Ascending aorta (tissue), 2 donors: ENCODE measurements around the gene EIF4E2. TPM values are rescaled to one million over a fixed set of nuclear protein-coding genes. Genes with fewer than 3 reads are reported as not detected.

Source experiments
- DNase-seq, 2 donors: peaks; one replicate each; pipeline ENCODE4 v3.0.0-alpha.2; 2019; ENCODE audit warnings: low spot score in 2 of 2
- H3K27ac ChIP-seq, 2 donors: fragments of 200-600 bp; sonication (generic); one replicate each; pipeline ENCODE4 v1.5.1; 2016 to 2017; ENCODE audit warnings: mild to moderate bottlenecking in 1 of 2
- H3K27me3 ChIP-seq: fragments of 200-600 bp; sonication (generic); one replicate; pipeline ENCODE4 v1.5.1; 2017
- H3K36me3 ChIP-seq, 2 donors: fragments of 200-600 bp; sonication (generic); one replicate each; pipeline ENCODE4 v1.5.1; 2016
- H3K4me1 ChIP-seq, 2 donors: fragments of 200-600 bp; sonication (generic); one replicate each; pipeline ENCODE4 v1.5.1; 2016 to 2017; ENCODE audit warnings: mild to moderate bottlenecking in 1 of 2
- H3K4me3 ChIP-seq, 2 donors: fragments of 200-600 bp; sonication (generic); one replicate each; pipeline ENCODE4 v1.5.1; 2016 to 2017; ENCODE audit warnings: mild to moderate bottlenecking in 1 of 2
- H3K9me3 ChIP-seq, 2 donors: fragments of 200-600 bp; sonication (generic); one replicate each; pipeline ENCODE4 v1.5.1; 2016
- intact Hi-C: fragments of 100-400 bp; cut with DNase I; formaldehyde crosslinking; loops from one replicate; pipeline ENCODE4 v1.15.1; 2023
- total RNA-seq: library from RNA; depleted of rRNA; stranded (reverse); fragments of >200 nt; gene quantifications from one replicate; pipeline ENCODE4 v1.1.0, GENCODE V29; 2016
- TF ChIP-seq, protein P1 (sequence below), 3 experiments: fragments of 200-600 bp in 2 of 3; fragments of 450-650 bp in 1 of 3; sonication (generic) in 2 of 3; IDR thresholded peaks; one replicate each; pipeline ENCODE4 v1.5.1; 2016 to 2019; ENCODE audit warnings: antibody characterized with exemption in 3 of 3, mild to moderate bottlenecking in 1 of 3, moderate library complexity in 1 of 3

Gene EIF4E2
- total RNA-seq, 1 donor from 2014 or later, result 16.7 TPM

DNA sequence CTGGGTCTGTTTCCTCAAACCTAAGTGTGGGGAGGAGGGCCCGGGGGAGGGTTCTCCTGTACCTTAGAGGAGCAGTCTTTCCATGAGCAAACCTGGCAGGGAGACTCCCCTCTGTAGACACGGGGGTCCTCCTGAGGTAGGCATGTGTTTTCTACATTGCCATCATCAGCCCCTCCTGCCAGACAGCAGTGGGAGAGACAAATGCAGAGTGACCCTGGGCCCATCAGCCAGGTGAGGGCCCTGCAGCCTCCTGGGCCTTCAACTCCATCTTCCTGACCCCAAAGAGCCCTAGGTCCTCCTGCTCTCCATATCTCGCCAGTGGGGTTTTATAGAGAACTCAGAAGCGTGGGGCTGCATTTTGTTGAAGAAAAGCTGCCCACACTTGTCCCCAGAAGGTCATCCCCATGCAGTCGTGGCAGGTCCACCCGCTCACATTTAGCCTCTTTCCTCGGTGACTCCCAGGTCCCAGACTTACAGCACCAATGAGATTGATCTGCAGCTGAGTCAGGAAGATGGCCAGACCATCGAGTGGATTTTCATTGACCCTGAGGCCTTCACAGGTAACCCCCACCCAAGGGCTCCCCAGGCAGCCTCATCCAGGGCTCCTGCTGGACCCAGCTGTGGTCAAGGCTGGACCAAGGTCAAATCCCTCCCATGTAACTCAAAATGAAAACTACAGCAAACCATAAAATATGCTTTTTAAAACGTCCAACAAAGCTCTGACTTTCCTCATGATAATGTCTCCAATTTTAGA is 8.4 kb upstream of the EIF4E2 start:
- Histone ChIP-seq H3K4me3 (no peak overlapping the region), H3K4me1 (no peaks in the 10 kb centered on the region), H3K27ac (no peak overlapping the region), H3K9me3 (no peaks in the 10 kb centered on the region), H3K36me3 (peaks cover 0 to 2% of the 10 kb centered on the region in 2 donors), H3K27me3 (no peaks in the 10 kb centered on the region)
- TF ChIP-seq, protein P1, sequence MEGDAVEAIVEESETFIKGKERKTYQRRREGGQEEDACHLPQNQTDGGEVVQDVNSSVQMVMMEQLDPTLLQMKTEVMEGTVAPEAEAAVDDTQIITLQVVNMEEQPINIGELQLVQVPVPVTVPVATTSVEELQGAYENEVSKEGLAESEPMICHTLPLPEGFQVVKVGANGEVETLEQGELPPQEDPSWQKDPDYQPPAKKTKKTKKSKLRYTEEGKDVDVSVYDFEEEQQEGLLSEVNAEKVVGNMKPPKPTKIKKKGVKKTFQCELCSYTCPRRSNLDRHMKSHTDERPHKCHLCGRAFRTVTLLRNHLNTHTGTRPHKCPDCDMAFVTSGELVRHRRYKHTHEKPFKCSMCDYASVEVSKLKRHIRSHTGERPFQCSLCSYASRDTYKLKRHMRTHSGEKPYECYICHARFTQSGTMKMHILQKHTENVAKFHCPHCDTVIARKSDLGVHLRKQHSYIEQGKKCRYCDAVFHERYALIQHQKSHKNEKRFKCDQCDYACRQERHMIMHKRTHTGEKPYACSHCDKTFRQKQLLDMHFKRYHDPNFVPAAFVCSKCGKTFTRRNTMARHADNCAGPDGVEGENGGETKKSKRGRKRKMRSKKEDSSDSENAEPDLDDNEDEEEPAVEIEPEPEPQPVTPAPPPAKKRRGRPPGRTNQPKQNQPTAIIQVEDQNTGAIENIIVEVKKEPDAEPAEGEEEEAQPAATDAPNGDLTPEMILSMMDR (IDR thresholded peaks at IDR 0.05), result no peak
- no peak for DNase-seq
- intact Hi-C loops, result no loop called here

- Histone ChIP-seq H3K36me3 (peaks cover 0 to 2% of the 10 kb centered on the region in 2 donors), H3K27me3 (no peaks in the 10 kb centered on the region), H3K4me3 (no peak overlapping the region), H3K27ac (no peak overlapping the region), H3K9me3 (no peaks in the 10 kb centered on the region), H3K4me1 (no peaks in the 10 kb centered on the region)
- intact Hi-C loops, result no loop called here
- TF ChIP-seq, protein P1 (IDR thresholded peaks at IDR 0.05), result no peak
- DNase-seq, result no peak
Observed at GRCh38 chr2:232542715-232543467, 7.6 kb upstream of the EIF4E2 start.

DNA sequence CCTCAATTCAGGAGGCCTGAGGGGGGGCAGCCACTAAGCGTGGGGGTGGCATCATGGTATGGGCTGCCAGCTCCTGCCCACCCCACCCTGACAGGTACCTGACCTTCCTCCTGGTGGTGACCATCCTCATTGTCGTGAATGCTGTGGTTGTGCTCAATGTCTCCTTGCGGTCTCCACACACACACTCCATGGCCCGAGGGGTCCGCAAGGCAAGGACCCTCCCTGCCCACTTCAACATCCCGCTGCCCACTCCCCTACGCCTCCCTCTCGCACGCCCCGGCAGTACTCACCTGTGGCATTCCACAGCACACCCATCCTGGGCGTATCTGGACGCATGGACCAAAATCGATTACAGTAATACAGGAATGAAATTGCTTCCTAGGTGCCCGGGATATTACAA is 7.0 kb upstream of the EIF4E2 start:
- TF ChIP-seq, protein P1 (IDR thresholded peaks at IDR 0.05), result no peak
- no peak overlapping the region for H3K27ac ChIP-seq
- H3K4me1 ChIP-seq, result no peaks in the 10 kb centered on the region
- no peaks in the 10 kb centered on the region for H3K9me3 ChIP-seq
- H3K27me3 ChIP-seq, result no peaks in the 10 kb centered on the region
- intact Hi-C loops, result no loop called here
- peaks cover 0 to 2% of the 10 kb centered on the region in 2 donors for H3K36me3 ChIP-seq
- no peak overlapping the region for H3K4me3 ChIP-seq
- DNase-seq, result no peak

DNA sequence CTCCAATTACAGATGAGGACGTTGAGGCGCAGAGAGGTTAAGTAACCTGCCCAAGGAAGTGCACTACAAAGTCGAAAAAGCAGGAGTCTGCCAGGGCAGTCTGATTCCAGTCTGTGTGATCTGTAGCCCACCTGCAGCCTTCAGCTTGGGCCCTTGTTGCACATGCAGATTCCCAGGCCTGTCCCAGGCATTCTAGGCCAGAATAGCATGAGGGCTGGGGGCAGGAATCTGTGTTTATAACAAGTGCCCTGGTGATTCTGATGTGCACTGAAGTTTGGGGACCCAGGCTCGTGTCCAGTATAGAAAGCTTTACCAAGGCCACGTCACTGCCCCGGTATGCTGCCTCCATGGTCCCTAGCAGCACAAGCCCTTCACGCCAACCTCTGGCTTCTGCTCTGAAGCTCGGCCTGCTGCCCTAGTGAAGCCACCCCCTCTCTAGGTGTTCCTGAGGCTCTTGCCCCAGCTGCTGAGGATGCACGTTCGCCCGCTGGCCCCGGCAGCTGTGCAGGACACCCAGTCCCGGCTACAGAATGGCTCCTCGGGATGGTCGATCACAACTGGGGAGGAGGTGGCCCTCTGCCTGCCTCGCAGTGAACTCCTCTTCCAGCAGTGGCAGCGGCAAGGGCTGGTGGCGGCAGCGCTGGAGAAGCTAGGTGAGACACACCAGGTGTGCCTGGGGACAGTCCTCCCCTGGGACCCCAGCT is 6.4 kb upstream of the EIF4E2 start:
- H3K4me1 ChIP-seq, result no peaks in the 10 kb centered on the region
- H3K4me3 ChIP-seq, result no peak overlapping the region
- H3K27me3 ChIP-seq, result no peaks in the 10 kb centered on the region
- intact Hi-C loops, result no loop called here
- H3K9me3 ChIP-seq, result no peaks in the 10 kb centered on the region
- no peak for DNase-seq
- TF ChIP-seq, protein P1 (IDR thresholded peaks at IDR 0.05), result no peak
- H3K27ac ChIP-seq, result no peak overlapping the region
- peaks cover 0 to 2% of the 10 kb centered on the region in 2 donors for H3K36me3 ChIP-seq

- TF ChIP-seq, protein P1 (IDR thresholded peaks at IDR 0.05), result no peak
- Histone ChIP-seq H3K4me1 (no peaks in the 10 kb centered on the region), H3K36me3 (peaks cover 0 to 2% of the 10 kb centered on the region in 2 donors), H3K9me3 (no peaks in the 10 kb centered on the region), H3K27ac (no peak overlapping the region), H3K4me3 (no peak overlapping the region), H3K27me3 (no peaks in the 10 kb centered on the region)
- intact Hi-C loops, result no loop called here
- DNase-seq, result no peak
Observed at GRCh38 chr2:232544674-232545073, 5.8 kb upstream of the EIF4E2 start.
